Mesendoderm (in vitro differentiated cells): ENCODE data around the gene C19orf81.

Experiments
- DNase-seq: peaks from one replicate; pipeline ENCODE4 v3.0.0; 2013
- H2AK5ac ChIP-seq: 2 replicates; pipeline ENCODE4 v1.6.1; 2013; ENCODE audit warnings: low read length, inconsistent platforms
- H2BK120ac ChIP-seq: 2 replicates; pipeline ENCODE4 v1.6.1; 2013; ENCODE audit warnings: low read depth, mild to moderate bottlenecking, low read length, moderate library complexity, mixed read lengths
- H2BK15ac ChIP-seq: replicated peaks from 2 replicates; pipeline ENCODE4 v1.6.1; 2013; ENCODE audit warnings: low read depth, mild to moderate bottlenecking, moderate library complexity
- H2BK5ac ChIP-seq: 2 replicates; pipeline ENCODE4 v1.6.1; 2013; ENCODE audit warnings: low read length, inconsistent platforms
- H3K18ac ChIP-seq: 2 replicates; pipeline ENCODE4 v1.6.1; 2013; ENCODE audit warnings: mild to moderate bottlenecking, low read length, mixed read lengths
- H3K23ac ChIP-seq: one replicate; pipeline ENCODE4 v1.6.1; 2013; ENCODE audit warnings: low read length
- H3K27ac ChIP-seq: 2 replicates; pipeline ENCODE4 v1.5.1; 2013; ENCODE audit warnings: low read depth, mild to moderate bottlenecking, inconsistent platforms, low read length, moderate library complexity
- H3K27me3 ChIP-seq: 2 replicates; pipeline ENCODE4 v1.6.1; 2013; ENCODE audit warnings: low read length, control low read depth, mild to moderate bottlenecking, inconsistent platforms; ENCODE audit not compliant: insufficient read depth, poor library complexity
- H3K36me3 ChIP-seq: 2 replicates; pipeline ENCODE4 v1.6.1; 2013; ENCODE audit warnings: low read length, inconsistent platforms; ENCODE audit not compliant: control insufficient read depth, insufficient read depth
- H3K4ac ChIP-seq: one replicate; pipeline ENCODE4 v1.6.1; 2013; ENCODE audit warnings: low read depth, mild to moderate bottlenecking, low read length, moderate library complexity
- H3K4me1 ChIP-seq: 2 replicates; pipeline ENCODE4 v1.6.1; 2013; ENCODE audit warnings: low read depth, low read length, inconsistent platforms; ENCODE audit not compliant: control insufficient read depth
- H3K4me2 ChIP-seq: 2 replicates; pipeline ENCODE4 v1.6.1; 2013; ENCODE audit warnings: low read length
- H3K4me3 ChIP-seq: 2 replicates; pipeline ENCODE4 v1.5.1; 2013; ENCODE audit warnings: mild to moderate bottlenecking, low read length
- H3K56ac ChIP-seq: one replicate; pipeline ENCODE4 v1.6.1; 2013; ENCODE audit warnings: low read length
- H3K79me1 ChIP-seq: 2 replicates; pipeline ENCODE4 v1.6.1; 2013; ENCODE audit warnings: low read length, inconsistent platforms
- H3K79me2 ChIP-seq: 2 replicates; pipeline ENCODE4 v1.6.1; 2013; ENCODE audit warnings: mild to moderate bottlenecking, low read length; ENCODE audit not compliant: control insufficient read depth, insufficient read depth
- H3K9ac ChIP-seq: 2 replicates; pipeline ENCODE4 v1.6.1; 2013; ENCODE audit warnings: low read length, inconsistent platforms
- H4K5ac ChIP-seq: one replicate; pipeline ENCODE4 v1.6.1; 2013; ENCODE audit warnings: low read length
- H4K8ac ChIP-seq: one replicate; pipeline ENCODE4 v1.6.1; 2013; ENCODE audit warnings: low read depth, mild to moderate bottlenecking, control low read depth, low read length, moderate library complexity
- WGBS: extraction: QIAGEN DNeasy Blood & Tissue Kit; methylation state at CpG from one replicate; pipeline ENCODE4 v1.1.7; 2013; ENCODE audit warnings: low lambda C conversion rate, missing lambda C conversion rate; ENCODE audit not compliant: insufficient coverage; ENCODE audit errors: extremely low coverage; 5-methylcytosine and 5-hydroxymethylcytosine counted together

C19orf81 gene

GRCh38 chr19:50651174-50651573 is 1.9 kb downstream of the C19orf81 start:
- H3K27me3 ChIP-seq, result no peaks in the 10 kb centered on the region
- H4K5ac ChIP-seq, result no peak overlapping the region
- no peak overlapping the region for H3K9ac ChIP-seq
- no peak overlapping the region for H3K18ac ChIP-seq
- no peak overlapping the region for H2BK5ac ChIP-seq
- no peak overlapping the region for H2BK120ac ChIP-seq
- no peak overlapping the region for H3K4ac ChIP-seq
- H3K27ac ChIP-seq, result no peak overlapping the region
- no peak overlapping the region for H2AK5ac ChIP-seq
- no peaks in the 10 kb centered on the region for H3K36me3 ChIP-seq
- no CpG with 5 or more reads among the region's 2 CpGs for WGBS
- no peaks in the 10 kb centered on the region for H3K4me1 ChIP-seq
- no peak overlapping the region for H3K4me3 ChIP-seq
- H3K79me2 ChIP-seq, result no peaks in the 10 kb centered on the region
- no peak overlapping the region for H3K23ac ChIP-seq
- no peaks in the 10 kb centered on the region for H3K79me1 ChIP-seq
- H3K56ac ChIP-seq, result no peak overlapping the region
- no peak overlapping the region for H3K4me2 ChIP-seq
- H2BK15ac ChIP-seq, result no peak overlapping the region
- no peak overlapping the region for H4K8ac ChIP-seq
- DNase-seq, result no peak

- no peaks in the 10 kb centered on the region for H3K4me1 ChIP-seq
- H2BK15ac ChIP-seq, result no peak overlapping the region
- no peaks in the 10 kb centered on the region for H3K79me2 ChIP-seq
- no peak overlapping the region for H3K9ac ChIP-seq
- H2AK5ac ChIP-seq, result no peak overlapping the region
- no peak overlapping the region for H3K4me2 ChIP-seq
- H4K5ac ChIP-seq, result no peak overlapping the region
- no peaks in the 10 kb centered on the region for H3K79me1 ChIP-seq
- no peak overlapping the region for H3K27ac ChIP-seq
- no peak overlapping the region for H2BK5ac ChIP-seq
- H3K36me3 ChIP-seq, result no peaks in the 10 kb centered on the region
- no CpG with 5 or more reads among the region's 6 CpGs for WGBS
- H3K23ac ChIP-seq, result no peak overlapping the region
- no peak overlapping the region for H3K4me3 ChIP-seq
- no peaks in the 10 kb centered on the region for H3K27me3 ChIP-seq
- H3K4ac ChIP-seq, result no peak overlapping the region
- no peak overlapping the region for H3K18ac ChIP-seq
- H4K8ac ChIP-seq, result no peak overlapping the region
- no peak overlapping the region for H3K56ac ChIP-seq
- no peak overlapping the region for H2BK120ac ChIP-seq
- DNase-seq, result no peak
Observed at GRCh38 chr19:50652722-50653121, 3.5 kb downstream of the C19orf81 start.

DNA sequence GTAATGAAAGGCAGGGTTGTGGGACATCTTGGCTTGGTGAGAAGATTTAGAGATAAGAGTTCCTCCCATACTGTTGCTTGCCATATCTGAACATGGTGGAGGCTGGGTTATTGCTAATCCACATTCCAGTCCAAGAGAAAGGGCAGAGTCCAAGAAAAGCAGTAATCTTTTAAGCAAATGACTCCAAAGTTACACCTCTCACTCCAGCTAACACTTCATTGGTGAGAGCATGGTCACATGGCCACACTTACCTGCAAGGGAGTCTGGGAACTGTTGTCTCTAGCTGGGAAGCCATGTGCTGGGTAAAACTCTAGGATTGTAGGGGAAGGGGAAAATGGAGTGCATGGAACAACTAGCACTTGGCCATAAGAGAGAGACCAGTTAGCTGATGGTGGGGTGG is 5.6 kb downstream of the C19orf81 start:
- Histone ChIP-seq H3K27me3 (no peaks in the 10 kb centered on the region), H2BK5ac (no peak overlapping the region), H2AK5ac (no peak overlapping the region), H3K4me2 (no peak overlapping the region), H3K36me3 (no peaks in the 10 kb centered on the region), H3K79me1 (no peaks in the 10 kb centered on the region), H3K4me3 (no peak overlapping the region), H3K27ac (no peak overlapping the region), H2BK120ac (no peak overlapping the region), H3K4ac (no peak overlapping the region), H4K5ac (no peak overlapping the region), H3K79me2 (no peaks in the 10 kb centered on the region), H3K4me1 (no peaks in the 10 kb centered on the region), H3K23ac (no peak overlapping the region), H3K56ac (no peak overlapping the region), H2BK15ac (no peak overlapping the region), H3K18ac (no peak overlapping the region), H4K8ac (no peak overlapping the region), H3K9ac (no peak overlapping the region)
- DNase-seq, result no peak

DNA sequence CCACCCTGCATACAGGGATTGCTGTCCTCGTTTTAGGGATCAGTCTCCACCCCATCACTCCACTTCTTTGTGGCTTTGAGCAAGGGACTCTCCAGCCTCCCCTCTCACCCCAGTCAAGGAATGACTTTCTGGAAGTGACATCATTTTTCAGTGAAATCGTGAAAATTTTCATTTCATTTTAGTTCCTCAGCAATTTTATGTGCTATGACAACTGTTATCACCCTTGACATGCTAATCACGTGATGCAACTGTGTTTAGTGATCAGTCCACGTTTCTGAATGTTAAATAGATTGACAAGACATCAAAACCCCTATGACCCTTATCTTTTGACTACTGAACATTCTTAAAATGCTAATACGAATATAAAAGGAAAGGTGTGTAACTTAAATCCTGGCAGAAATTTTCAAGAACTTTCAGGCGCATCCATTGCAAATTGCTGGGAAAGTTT is 8.0 kb downstream of the C19orf81 start:
- H3K4ac ChIP-seq, result no peak overlapping the region
- no peak overlapping the region for H3K27ac ChIP-seq
- H3K18ac ChIP-seq, result no peak overlapping the region
- no peak overlapping the region for H3K23ac ChIP-seq
- H3K79me2 ChIP-seq, result no peaks in the 10 kb centered on the region
- no peak overlapping the region for H2BK120ac ChIP-seq
- no peak overlapping the region for H2AK5ac ChIP-seq
- no peak overlapping the region for H3K4me3 ChIP-seq
- H3K9ac ChIP-seq, result no peak overlapping the region
- no peaks in the 10 kb centered on the region for H3K79me1 ChIP-seq
- H3K4me1 ChIP-seq, result no peaks in the 10 kb centered on the region
- H2BK15ac ChIP-seq, result no peak overlapping the region
- no peak overlapping the region for H3K4me2 ChIP-seq
- DNase-seq, result no peak
- no peak overlapping the region for H2BK5ac ChIP-seq
- H4K5ac ChIP-seq, result no peak overlapping the region
- no CpG with 5 or more reads among the region's 6 CpGs for WGBS
- H3K56ac ChIP-seq, result peak overlapping the region; percentile 77
- no peaks in the 10 kb centered on the region for H3K36me3 ChIP-seq
- no peaks in the 10 kb centered on the region for H3K27me3 ChIP-seq
- H4K8ac ChIP-seq, result no peak overlapping the region

GRCh38 chr19:50657712-50658440 is 8.6 kb downstream of the C19orf81 start:
- Histone ChIP-seq H2AK5ac (no peak overlapping the region), H3K27ac (no peak overlapping the region), H3K27me3 (no peaks in the 10 kb centered on the region), H4K8ac (no peak overlapping the region), H2BK5ac (no peak overlapping the region), H3K79me1 (no peaks in the 10 kb centered on the region), H4K5ac (no peak overlapping the region), H3K56ac (peak overlapping the region; percentile 77), H2BK120ac (no peak overlapping the region), H3K4me2 (peak overlapping the region; percentile 60), H2BK15ac (no peak overlapping the region), H3K4me1 (no peaks in the 10 kb centered on the region), H3K18ac (no peak overlapping the region), H3K4me3 (peak overlapping the region; percentile 40), H3K4ac (no peak overlapping the region), H3K23ac (no peak overlapping the region), H3K36me3 (no peaks in the 10 kb centered on the region), H3K79me2 (no peaks in the 10 kb centered on the region), H3K9ac (peak overlapping the region; percentile 72)
- DNase-seq, result peak; percentile 100
- no CpG with 5 or more reads among the region's 38 CpGs for WGBS
